ENCODE results near the gene ZNF101.
"Not testable (repeated sequence)": the region's sequence is repeated elsewhere in the genome, so short reads cannot be mapped to it uniquely, and the experiment has no call there.

The ZNF101 gene

GRCh38 chr19:19657397-19657783 is 11.2 kb upstream of the ZNF101 start:
- Histone ChIP-seq H3K36me3 (ENCODE audit: control insufficient read depth, insufficient read depth, low read length) (peaks cover 63% of the 10 kb centered on the region), H3K9ac (ENCODE audit: low read length) (no peak overlapping the region), H3K4me3 (ENCODE audit: low read length) (no peak overlapping the region), H3K27me3 (ENCODE audit: control insufficient read depth, insufficient read depth, low read length) (no peaks in the 10 kb centered on the region), H3K4me1 (ENCODE audit: control insufficient read depth, insufficient read depth, low read length) (no peaks in the 10 kb centered on the region), H3K27ac (ENCODE audit: low read depth, low read length) (no peak overlapping the region)

- H3K36me3 ChIP-seq (ENCODE audit: control insufficient read depth, insufficient read depth, low read length): peaks cover 44% of the 10 kb centered on the region
These were observed 8.9 kb upstream of the ZNF101 start for GRCh38 chr19:19659646-19660245.

GRCh38 chr19:19661141-19661674 is 7.4 kb upstream of the ZNF101 start:
- Histone ChIP-seq H3K9ac (ENCODE audit: low read length) (no peak overlapping the region), H3K27ac (ENCODE audit: low read depth, low read length) (no peak overlapping the region)

More at GRCh38 chr19:19659646-19660245, 8.9 kb upstream of the ZNF101 start:
- H3K9ac ChIP-seq (ENCODE audit: low read length): no peak overlapping the region
- no peaks in the 10 kb centered on the region for H3K27me3 ChIP-seq (ENCODE audit: control insufficient read depth, insufficient read depth, low read length)
- H3K4me3 ChIP-seq (ENCODE audit: low read length): no peak overlapping the region
- H3K4me1 ChIP-seq (ENCODE audit: control insufficient read depth, insufficient read depth, low read length): no peaks in the 10 kb centered on the region
- no peak overlapping the region for H3K27ac ChIP-seq (ENCODE audit: low read depth, low read length)

GRCh38 chr19:19661675-19662251 is 6.9 kb upstream of the ZNF101 start:
- Histone ChIP-seq H3K36me3 (ENCODE audit: control insufficient read depth, insufficient read depth, low read length) (peaks cover 24% of the 10 kb centered on the region), H3K4me1 (ENCODE audit: control insufficient read depth, insufficient read depth, low read length) (no peaks in the 10 kb centered on the region), H3K9ac (ENCODE audit: low read length) (no peak overlapping the region), H3K27me3 (ENCODE audit: control insufficient read depth, insufficient read depth, low read length) (no peaks in the 10 kb centered on the region), H3K4me3 (ENCODE audit: low read length) (peak overlapping the region; percentile 78), H3K27ac (ENCODE audit: low read depth, low read length) (no peak overlapping the region)

More at GRCh38 chr19:19661141-19661674, 7.4 kb upstream of the ZNF101 start:
- no peaks in the 10 kb centered on the region for H3K4me1 ChIP-seq (ENCODE audit: control insufficient read depth, insufficient read depth, low read length)
- H3K27me3 ChIP-seq (ENCODE audit: control insufficient read depth, insufficient read depth, low read length): no peaks in the 10 kb centered on the region
- no peak overlapping the region for H3K4me3 ChIP-seq (ENCODE audit: low read length)
- peaks cover 30% of the 10 kb centered on the region for H3K36me3 ChIP-seq (ENCODE audit: control insufficient read depth, insufficient read depth, low read length)

- Histone ChIP-seq H3K4me3 (ENCODE audit: low read length) (peak overlapping the region; percentile 78), H3K27ac (ENCODE audit: low read depth, low read length) (no peak overlapping the region), H3K9ac (ENCODE audit: low read length) (no peak overlapping the region), H3K4me1 (ENCODE audit: control insufficient read depth, insufficient read depth, low read length) (no peaks in the 10 kb centered on the region), H3K36me3 (ENCODE audit: control insufficient read depth, insufficient read depth, low read length) (peaks cover 20% of the 10 kb centered on the region), H3K27me3 (ENCODE audit: control insufficient read depth, insufficient read depth, low read length) (no peaks in the 10 kb centered on the region)
These were observed 6.3 kb upstream of the ZNF101 start for GRCh38 chr19:19662344-19662743.

GRCh38 chr19:19662871-19663255 is 5.8 kb upstream of the ZNF101 start:
- Histone ChIP-seq H3K27ac (ENCODE audit: low read depth, low read length) (peak overlapping the region; percentile 97), H3K4me1 (ENCODE audit: control insufficient read depth, insufficient read depth, low read length) (no peaks in the 10 kb centered on the region), H3K27me3 (ENCODE audit: control insufficient read depth, insufficient read depth, low read length) (no peaks in the 10 kb centered on the region)

GRCh38 chr19:19663256-19664120 is 5.2 kb upstream of the ZNF101 start, which contains the start of gene ATP13A1:
Gene ATP13A1, minus strand, starts transcription at chr19:19663676. Its CDS starts 10 bp downstream, at chr19:19663666.
- H3K9ac ChIP-seq (ENCODE audit: low read length): peak within 1 kb of the TSS; percentile 34
- H3K4me3 ChIP-seq (ENCODE audit: low read length): peak within 1 kb of the TSS; percentile 78
- peaks cover 11% of the 10 kb centered on the region for H3K36me3 ChIP-seq (ENCODE audit: control insufficient read depth, insufficient read depth, low read length)
- peak within 1 kb of the TSS; percentile 97 for H3K27ac ChIP-seq (ENCODE audit: low read depth, low read length)
- H3K4me1 ChIP-seq (ENCODE audit: control insufficient read depth, insufficient read depth, low read length): no peaks in the 10 kb centered on the region
- no peaks in the 10 kb centered on the region for H3K27me3 ChIP-seq (ENCODE audit: control insufficient read depth, insufficient read depth, low read length)

More at GRCh38 chr19:19662871-19663255, 5.8 kb upstream of the ZNF101 start:
- peak overlapping the region; percentile 34 for H3K9ac ChIP-seq (ENCODE audit: low read length)
- peaks cover 16% of the 10 kb centered on the region for H3K36me3 ChIP-seq (ENCODE audit: control insufficient read depth, insufficient read depth, low read length)
- H3K4me3 ChIP-seq (ENCODE audit: low read length): peak overlapping the region; percentile 78

GRCh38 chr19:19665420-19665948 is 3.2 kb upstream of the ZNF101 start:
- H3K27ac ChIP-seq (ENCODE audit: low read depth, low read length); H3K9ac ChIP-seq (ENCODE audit: low read length); H3K27me3 ChIP-seq (ENCODE audit: control insufficient read depth, insufficient read depth, low read length); H3K4me3 ChIP-seq (ENCODE audit: low read length); H3K36me3 ChIP-seq (ENCODE audit: control insufficient read depth, insufficient read depth, low read length); H3K4me1 ChIP-seq (ENCODE audit: control insufficient read depth, insufficient read depth, low read length): not testable (repeated sequence)

GRCh38 chr19:19670070-19670551 is 1.5 kb downstream of the ZNF101 start:
- Histone ChIP-seq H3K36me3 (ENCODE audit: control insufficient read depth, insufficient read depth, low read length) (no peaks in the 10 kb centered on the region), H3K4me3 (ENCODE audit: low read length) (no peak overlapping the region), H3K27ac (ENCODE audit: low read depth, low read length) (no peak overlapping the region), H3K9ac (ENCODE audit: low read length) (no peak overlapping the region), H3K4me1 (ENCODE audit: control insufficient read depth, insufficient read depth, low read length) (no peaks in the 10 kb centered on the region), H3K27me3 (ENCODE audit: control insufficient read depth, insufficient read depth, low read length) (no peaks in the 10 kb centered on the region)

GRCh38 chr19:19672816-19673215 is 4.2 kb downstream of the ZNF101 start:
- H3K27me3 ChIP-seq (ENCODE audit: control insufficient read depth, insufficient read depth, low read length): no peaks in the 10 kb centered on the region
- H3K4me1 ChIP-seq (ENCODE audit: control insufficient read depth, insufficient read depth, low read length): no peaks in the 10 kb centered on the region
- H3K9ac ChIP-seq (ENCODE audit: low read length): no peak overlapping the region
- no peak overlapping the region for H3K27ac ChIP-seq (ENCODE audit: low read depth, low read length)
- peaks cover 11% of the 10 kb centered on the region for H3K36me3 ChIP-seq (ENCODE audit: control insufficient read depth, insufficient read depth, low read length)
- no peak overlapping the region for H3K4me3 ChIP-seq (ENCODE audit: low read length)

- Histone ChIP-seq H3K9ac (ENCODE audit: low read length) (no peak overlapping the region), H3K27me3 (ENCODE audit: control insufficient read depth, insufficient read depth, low read length) (no peaks in the 10 kb centered on the region), H3K4me1 (ENCODE audit: control insufficient read depth, insufficient read depth, low read length) (no peaks in the 10 kb centered on the region), H3K36me3 (ENCODE audit: control insufficient read depth, insufficient read depth, low read length) (peaks cover 17% of the 10 kb centered on the region), H3K27ac (ENCODE audit: low read depth, low read length) (no peak overlapping the region), H3K4me3 (ENCODE audit: low read length) (no peak overlapping the region)
These were observed 5.7 kb downstream of the ZNF101 start for GRCh38 chr19:19674315-19674714.

GRCh38 chr19:19677579-19677978 is 8.9 kb downstream of the ZNF101 start:
- Histone ChIP-seq H3K4me3 (ENCODE audit: low read length) (no peak overlapping the region), H3K36me3 (ENCODE audit: control insufficient read depth, insufficient read depth, low read length) (peaks cover 25% of the 10 kb centered on the region), H3K4me1 (ENCODE audit: control insufficient read depth, insufficient read depth, low read length) (no peaks in the 10 kb centered on the region), H3K9ac (ENCODE audit: low read length) (no peak overlapping the region), H3K27me3 (ENCODE audit: control insufficient read depth, insufficient read depth, low read length) (no peaks in the 10 kb centered on the region), H3K27ac (ENCODE audit: low read depth, low read length) (no peak overlapping the region)
